DOHH2 (cell line): Measurements from ENCODE around the gene TTC28.

Experiments
- CTCF ChIP-seq: fragments of 200-600 bp; sonication (generic); IDR thresholded peaks from one replicate; pipeline ENCODE4 v1.5.1; 2014; ENCODE audit warnings: antibody characterized with exemption, mild to moderate bottlenecking, low read depth, low read length; ENCODE audit not compliant: poor library complexity, severe bottlenecking
- EZH2phosphoT487 ChIP-seq: fragments of 200-600 bp; sonication (generic); IDR thresholded peaks from 2 replicates; pipeline ENCODE4 v1.6.1; 2017; ENCODE audit warnings: borderline replicate concordance, mild to moderate bottlenecking, antibody characterized with exemption, low read length, moderate library complexity, mixed read lengths

GRCh38 chr22:27970596-27971220 lies 708.9 kb downstream of the TTC28 start:
- no peak for TF ChIP-seq CTCF
- no peak for TF ChIP-seq EZH2phosphoT487
